IMR-90 (cell line): ENCODE results near the gene RNF182.

Source experiments
- BHLHE40 ChIP-seq: fragments of 150-350 bp; IDR thresholded peaks from 2 replicates; pipeline ENCODE4 v1.6.1; 2016; ENCODE audit warnings: mild to moderate bottlenecking, low read depth, low read length
- CEBPB ChIP-seq: IDR thresholded peaks from 2 replicates; pipeline ENCODE4 v1.6.1; 2012; ENCODE audit warnings: low read depth, low read length, improper control_type of control experiment
- CTCF ChIP-seq: conservative IDR thresholded peaks from 2 replicates; pipeline ENCODE4 v1.5.1; 2012; ENCODE audit warnings: mild to moderate bottlenecking, low read depth, low read length, improper control_type of control experiment
- ELK1 ChIP-seq: fragments of 150-350 bp; IDR thresholded peaks from 2 replicates; pipeline ENCODE4 v1.6.1; 2016; ENCODE audit warnings: low read depth, mild to moderate bottlenecking, low read length, moderate library complexity, borderline replicate concordance
- MAFK ChIP-seq: IDR thresholded peaks from 2 replicates; pipeline ENCODE4 v1.6.1; 2012; ENCODE audit warnings: low read depth, low read length, improper control_type of control experiment
- MAZ ChIP-seq: IDR thresholded peaks from 2 replicates; pipeline ENCODE4 v1.6.1; 2012; ENCODE audit warnings: low read depth, mild to moderate bottlenecking, low read length, improper control_type of control experiment, moderate library complexity, borderline replicate concordance
- MXI1 ChIP-seq: IDR thresholded peaks from 2 replicates; pipeline ENCODE4 v1.6.1; 2012; ENCODE audit warnings: low read depth, mild to moderate bottlenecking, low read length, moderate library complexity, borderline replicate concordance
- POLR2A ChIP-seq: IDR thresholded peaks from 2 replicates; pipeline ENCODE4 v1.6.1; 2012; ENCODE audit warnings: mild to moderate bottlenecking, low read depth, low read length
- RAD21 ChIP-seq: IDR thresholded peaks from 2 replicates; pipeline ENCODE4 v1.6.1; 2012; ENCODE audit warnings: low read length, improper control_type of control experiment
- RCOR1 ChIP-seq: IDR thresholded peaks from 2 replicates; pipeline ENCODE4 v1.6.1; 2012; ENCODE audit warnings: mild to moderate bottlenecking, low read length, improper control_type of control experiment; ENCODE audit not compliant: insufficient replicate concordance
- SMC3 ChIP-seq: fragments of 150-350 bp; IDR thresholded peaks from 2 replicates; pipeline ENCODE4 v1.6.1; 2016; ENCODE audit warnings: low read depth, mild to moderate bottlenecking, antibody characterized with exemption, low read length, moderate library complexity
- USF2 ChIP-seq: fragments of 150-350 bp; IDR thresholded peaks from 2 replicates; pipeline ENCODE4 v1.6.1; 2017; ENCODE audit warnings: mild to moderate bottlenecking, antibody characterized with exemption, low read length, low read depth

DNA sequence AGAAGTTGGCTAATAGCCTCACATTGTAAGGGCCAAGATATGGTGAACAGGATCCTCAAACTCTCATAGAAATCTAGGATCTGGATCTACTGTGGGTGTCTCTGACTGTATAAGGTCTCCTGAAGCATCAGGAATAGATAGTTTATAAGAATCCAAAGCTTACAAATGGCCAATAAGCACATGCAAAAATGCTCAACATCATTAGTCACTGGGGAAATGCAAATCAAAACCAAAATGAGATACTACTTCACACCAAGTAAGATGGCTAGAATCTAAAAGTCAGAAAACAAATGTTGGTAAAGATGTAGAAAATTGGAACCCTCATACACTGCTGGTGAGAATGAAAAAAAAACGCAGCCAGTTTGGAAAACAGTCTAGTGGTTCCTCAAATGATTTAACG, 14.3 kb upstream of the RNF182 start:
- TF ChIP-seq POLR2A (no peak), CTCF (no peak), USF2 (no peak), BHLHE40 (no peak), MAZ (no peak), MXI1 (no peak), CEBPB (no peak), RAD21 (no peak), SMC3 (no peak), ELK1 (no peak), MAFK (no peak), RCOR1 (no peak)
